Measurements from ENCODE around the gene MARK2.

Gene MARK2

GRCh38 chr11:63917692-63918506 lies 79.0 kb downstream of the MARK2 start:
- TF ChIP-seq, protein P1, sequence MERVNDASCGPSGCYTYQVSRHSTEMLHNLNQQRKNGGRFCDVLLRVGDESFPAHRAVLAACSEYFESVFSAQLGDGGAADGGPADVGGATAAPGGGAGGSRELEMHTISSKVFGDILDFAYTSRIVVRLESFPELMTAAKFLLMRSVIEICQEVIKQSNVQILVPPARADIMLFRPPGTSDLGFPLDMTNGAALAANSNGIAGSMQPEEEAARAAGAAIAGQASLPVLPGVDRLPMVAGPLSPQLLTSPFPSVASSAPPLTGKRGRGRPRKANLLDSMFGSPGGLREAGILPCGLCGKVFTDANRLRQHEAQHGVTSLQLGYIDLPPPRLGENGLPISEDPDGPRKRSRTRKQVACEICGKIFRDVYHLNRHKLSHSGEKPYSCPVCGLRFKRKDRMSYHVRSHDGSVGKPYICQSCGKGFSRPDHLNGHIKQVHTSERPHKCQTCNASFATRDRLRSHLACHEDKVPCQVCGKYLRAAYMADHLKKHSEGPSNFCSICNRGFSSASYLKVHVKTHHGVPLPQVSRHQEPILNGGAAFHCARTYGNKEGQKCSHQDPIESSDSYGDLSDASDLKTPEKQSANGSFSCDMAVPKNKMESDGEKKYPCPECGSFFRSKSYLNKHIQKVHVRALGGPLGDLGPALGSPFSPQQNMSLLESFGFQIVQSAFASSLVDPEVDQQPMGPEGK (CRISPR knock-in tag; IDR thresholded peaks at IDR 0.05; ENCODE audit: borderline replicate concordance): no peak; the same call in 1 of the 2 replicates
- peak; percentile 19 for ATAC-seq

- no peak for ATAC-seq
- TF ChIP-seq GLIS3 (CRISPR knock-in tag; IDR thresholded peaks at IDR 0.05) (no peak), ESRRG (CRISPR knock-in tag; IDR thresholded peaks at IDR 0.05) (no peak), BACH2 (CRISPR knock-in tag; IDR thresholded peaks at IDR 0.05; ENCODE audit: borderline replicate concordance) (no peak), CSDC2 (CRISPR knock-in tag; IDR thresholded peaks at IDR 0.05) (no peak), TOX (CRISPR knock-in tag; IDR thresholded peaks at IDR 0.05; ENCODE audit: borderline replicate concordance) (no peak), TCF4 (CRISPR knock-in tag; IDR thresholded peaks at IDR 0.05; ENCODE audit: borderline replicate concordance) (no peak), POU6F1 (CRISPR knock-in tag; IDR thresholded peaks at IDR 0.05; ENCODE audit: borderline replicate concordance, low read depth) (no peak), ZNF70 (CRISPR knock-in tag; IDR thresholded peaks at IDR 0.05) (no peak), SNAI2 (CRISPR knock-in tag; IDR thresholded peaks at IDR 0.05) (no peak), ISL1 (CRISPR knock-in tag; IDR thresholded peaks at IDR 0.05) (no peak), ZNF565 (CRISPR knock-in tag; conservative IDR thresholded peaks at IDR 0.05; ENCODE audit: low read depth) (no peak), ZC3H10 (CRISPR knock-in tag; IDR thresholded peaks at IDR 0.05) (no peak)
- TF ChIP-seq, protein P2, sequence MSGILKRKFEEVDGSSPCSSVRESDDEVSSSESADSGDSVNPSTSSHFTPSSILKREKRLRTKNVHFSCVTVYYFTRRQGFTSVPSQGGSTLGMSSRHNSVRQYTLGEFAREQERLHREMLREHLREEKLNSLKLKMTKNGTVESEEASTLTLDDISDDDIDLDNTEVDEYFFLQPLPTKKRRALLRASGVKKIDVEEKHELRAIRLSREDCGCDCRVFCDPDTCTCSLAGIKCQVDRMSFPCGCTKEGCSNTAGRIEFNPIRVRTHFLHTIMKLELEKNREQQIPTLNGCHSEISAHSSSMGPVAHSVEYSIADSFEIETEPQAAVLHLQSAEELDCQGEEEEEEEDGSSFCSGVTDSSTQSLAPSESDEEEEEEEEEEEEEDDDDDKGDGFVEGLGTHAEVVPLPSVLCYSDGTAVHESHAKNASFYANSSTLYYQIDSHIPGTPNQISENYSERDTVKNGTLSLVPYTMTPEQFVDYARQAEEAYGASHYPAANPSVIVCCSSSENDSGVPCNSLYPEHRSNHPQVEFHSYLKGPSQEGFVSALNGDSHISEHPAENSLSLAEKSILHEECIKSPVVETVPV (CRISPR knock-in tag; IDR thresholded peaks at IDR 0.05): no peak
- TF ChIP-seq, protein P3, sequence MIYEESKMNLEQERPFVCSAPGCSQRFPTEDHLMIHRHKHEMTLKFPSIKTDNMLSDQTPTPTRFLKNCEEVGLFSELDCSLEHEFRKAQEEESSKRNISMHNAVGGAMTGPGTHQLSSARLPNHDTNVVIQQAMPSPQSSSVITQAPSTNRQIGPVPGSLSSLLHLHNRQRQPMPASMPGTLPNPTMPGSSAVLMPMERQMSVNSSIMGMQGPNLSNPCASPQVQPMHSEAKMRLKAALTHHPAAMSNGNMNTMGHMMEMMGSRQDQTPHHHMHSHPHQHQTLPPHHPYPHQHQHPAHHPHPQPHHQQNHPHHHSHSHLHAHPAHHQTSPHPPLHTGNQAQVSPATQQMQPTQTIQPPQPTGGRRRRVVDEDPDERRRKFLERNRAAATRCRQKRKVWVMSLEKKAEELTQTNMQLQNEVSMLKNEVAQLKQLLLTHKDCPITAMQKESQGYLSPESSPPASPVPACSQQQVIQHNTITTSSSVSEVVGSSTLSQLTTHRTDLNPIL (CRISPR knock-in tag; IDR thresholded peaks at IDR 0.05; ENCODE audit: low read depth): no peak
- TF ChIP-seq, protein P4, sequence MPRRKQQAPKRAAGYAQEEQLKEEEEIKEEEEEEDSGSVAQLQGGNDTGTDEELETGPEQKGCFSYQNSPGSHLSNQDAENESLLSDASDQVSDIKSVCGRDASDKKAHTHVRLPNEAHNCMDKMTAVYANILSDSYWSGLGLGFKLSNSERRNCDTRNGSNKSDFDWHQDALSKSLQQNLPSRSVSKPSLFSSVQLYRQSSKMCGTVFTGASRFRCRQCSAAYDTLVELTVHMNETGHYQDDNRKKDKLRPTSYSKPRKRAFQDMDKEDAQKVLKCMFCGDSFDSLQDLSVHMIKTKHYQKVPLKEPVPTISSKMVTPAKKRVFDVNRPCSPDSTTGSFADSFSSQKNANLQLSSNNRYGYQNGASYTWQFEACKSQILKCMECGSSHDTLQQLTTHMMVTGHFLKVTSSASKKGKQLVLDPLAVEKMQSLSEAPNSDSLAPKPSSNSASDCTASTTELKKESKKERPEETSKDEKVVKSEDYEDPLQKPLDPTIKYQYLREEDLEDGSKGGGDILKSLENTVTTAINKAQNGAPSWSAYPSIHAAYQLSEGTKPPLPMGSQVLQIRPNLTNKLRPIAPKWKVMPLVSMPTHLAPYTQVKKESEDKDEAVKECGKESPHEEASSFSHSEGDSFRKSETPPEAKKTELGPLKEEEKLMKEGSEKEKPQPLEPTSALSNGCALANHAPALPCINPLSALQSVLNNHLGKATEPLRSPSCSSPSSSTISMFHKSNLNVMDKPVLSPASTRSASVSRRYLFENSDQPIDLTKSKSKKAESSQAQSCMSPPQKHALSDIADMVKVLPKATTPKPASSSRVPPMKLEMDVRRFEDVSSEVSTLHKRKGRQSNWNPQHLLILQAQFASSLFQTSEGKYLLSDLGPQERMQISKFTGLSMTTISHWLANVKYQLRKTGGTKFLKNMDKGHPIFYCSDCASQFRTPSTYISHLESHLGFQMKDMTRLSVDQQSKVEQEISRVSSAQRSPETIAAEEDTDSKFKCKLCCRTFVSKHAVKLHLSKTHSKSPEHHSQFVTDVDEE (CRISPR knock-in tag; IDR thresholded peaks at IDR 0.05): no peak
Measured at GRCh38 chr11:63918507-63919191, 79.7 kb downstream of the MARK2 start.

DNA sequence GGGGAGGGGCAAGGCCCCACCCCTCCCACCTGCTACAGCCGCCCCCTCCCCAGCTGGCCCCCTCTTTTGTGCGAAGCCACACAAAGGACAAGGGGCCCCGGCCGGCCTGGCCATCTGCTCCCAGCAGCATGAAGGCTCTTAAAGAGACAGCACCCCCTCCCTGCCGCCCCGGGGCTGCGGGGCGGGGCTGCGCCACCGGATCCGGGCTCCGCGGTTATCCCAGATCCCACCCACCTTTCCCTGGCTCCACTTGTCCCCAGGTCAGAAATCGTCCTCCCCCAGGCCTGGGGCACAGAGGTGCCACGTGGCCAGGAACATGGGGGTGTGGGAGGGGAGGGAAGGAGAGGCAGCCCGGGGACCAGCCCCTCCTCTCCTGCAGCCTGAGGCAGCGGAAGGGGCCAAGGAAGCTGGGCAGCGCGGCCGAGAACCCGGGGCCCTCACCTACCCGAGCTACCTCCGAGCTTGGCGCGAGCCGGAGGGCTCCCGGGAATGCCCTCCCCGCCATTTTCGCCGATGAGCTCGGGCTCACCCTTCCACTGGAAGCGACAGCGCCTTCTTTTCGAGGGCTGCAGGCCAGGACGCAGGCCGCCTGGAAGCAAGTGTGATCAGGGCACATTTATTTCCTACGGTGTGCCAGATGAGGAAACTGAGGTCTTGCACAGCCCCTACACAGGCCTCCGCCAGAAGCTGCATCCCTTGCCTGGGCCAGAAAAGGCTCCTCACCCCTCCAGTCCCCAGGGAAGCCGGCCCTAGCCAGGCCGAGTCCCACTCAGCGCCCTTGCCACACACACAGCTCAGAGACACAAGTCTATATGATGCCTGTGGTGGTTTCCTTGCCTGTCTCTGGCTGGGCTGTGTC lies 80.6 kb downstream of the MARK2 start:
- no peak for ATAC-seq

More for the DNA sequence above, 80.6 kb downstream of the MARK2 start:
- TF ChIP-seq PPARA (CRISPR knock-in tag; IDR thresholded peaks at IDR 0.05; ENCODE audit: borderline replicate concordance) (no peak), ARNTL (CRISPR knock-in tag; IDR thresholded peaks at IDR 0.05; ENCODE audit: borderline replicate concordance, low read depth) (no peak), ZNF8 (CRISPR knock-in tag; IDR thresholded peaks at IDR 0.05) (no peak), GLIS3 (CRISPR knock-in tag; IDR thresholded peaks at IDR 0.05) (no peak)
